NB4 (cell line): ENCODE data around the gene HLA-DOA.

ENCODE experiments used
- POLR2A ChIP-seq: IDR thresholded peaks from 2 replicates; pipeline ENCODE4 v1.6.1; 2011; ENCODE audit warnings: mild to moderate bottlenecking; ENCODE audit not compliant: insufficient read length; ENCODE audit errors: extremely low read depth
- TF ChIP-seq, protein P1 (sequence below): IDR thresholded peaks from one replicate; pipeline ENCODE4 v1.5.1; 2012; ENCODE audit warnings: low read depth, low read length
- TF ChIP-seq, protein P2 (sequence below): IDR thresholded peaks from 2 replicates; pipeline ENCODE4 v1.6.1; 2011; ENCODE audit warnings: low read depth, low read length

DNA sequence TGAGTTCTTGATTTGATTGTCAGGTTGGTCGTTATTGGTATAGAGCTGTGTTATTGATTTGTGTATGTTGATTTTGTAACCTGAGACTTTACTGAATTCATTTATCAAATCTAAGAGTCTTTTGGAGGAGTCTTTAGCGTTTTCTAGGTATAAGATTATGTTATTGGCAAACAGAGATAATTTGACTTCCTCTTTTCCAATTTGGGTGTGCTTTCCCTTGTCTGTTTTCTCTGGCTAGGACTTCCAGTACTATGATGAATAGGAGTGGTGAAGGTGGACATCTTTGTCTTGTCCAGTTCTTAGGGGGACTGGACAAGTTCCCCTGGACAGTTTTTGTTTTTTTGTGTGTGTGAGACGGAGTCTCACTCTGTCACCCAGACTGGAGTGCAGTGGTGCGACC is 17.4 kb downstream of the HLA-DOA start:
- TF ChIP-seq, protein P1, sequence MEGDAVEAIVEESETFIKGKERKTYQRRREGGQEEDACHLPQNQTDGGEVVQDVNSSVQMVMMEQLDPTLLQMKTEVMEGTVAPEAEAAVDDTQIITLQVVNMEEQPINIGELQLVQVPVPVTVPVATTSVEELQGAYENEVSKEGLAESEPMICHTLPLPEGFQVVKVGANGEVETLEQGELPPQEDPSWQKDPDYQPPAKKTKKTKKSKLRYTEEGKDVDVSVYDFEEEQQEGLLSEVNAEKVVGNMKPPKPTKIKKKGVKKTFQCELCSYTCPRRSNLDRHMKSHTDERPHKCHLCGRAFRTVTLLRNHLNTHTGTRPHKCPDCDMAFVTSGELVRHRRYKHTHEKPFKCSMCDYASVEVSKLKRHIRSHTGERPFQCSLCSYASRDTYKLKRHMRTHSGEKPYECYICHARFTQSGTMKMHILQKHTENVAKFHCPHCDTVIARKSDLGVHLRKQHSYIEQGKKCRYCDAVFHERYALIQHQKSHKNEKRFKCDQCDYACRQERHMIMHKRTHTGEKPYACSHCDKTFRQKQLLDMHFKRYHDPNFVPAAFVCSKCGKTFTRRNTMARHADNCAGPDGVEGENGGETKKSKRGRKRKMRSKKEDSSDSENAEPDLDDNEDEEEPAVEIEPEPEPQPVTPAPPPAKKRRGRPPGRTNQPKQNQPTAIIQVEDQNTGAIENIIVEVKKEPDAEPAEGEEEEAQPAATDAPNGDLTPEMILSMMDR, result no peak
- TF ChIP-seq, protein P2, sequence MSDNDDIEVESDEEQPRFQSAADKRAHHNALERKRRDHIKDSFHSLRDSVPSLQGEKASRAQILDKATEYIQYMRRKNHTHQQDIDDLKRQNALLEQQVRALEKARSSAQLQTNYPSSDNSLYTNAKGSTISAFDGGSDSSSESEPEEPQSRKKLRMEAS, result no peak
- TF ChIP-seq POLR2A, result no peak
